H1 (cell line): ENCODE data around the gene COMT. TPM values are rescaled to one million over a fixed set of nuclear protein-coding genes. Genes with fewer than 3 reads are reported as not detected.
A peak's percentile ranks its signal among the peaks of the same experiment; 100 is the strongest.

Source experiments
- CTCF ChIA-PET: fragments of 300-600 bp; sonication (Branson Sonifier 250); formaldehyde crosslinking; loops from one replicate; lab custom pipeline; 2021; ENCODE audit not compliant: partially characterized antibody; lab: Charles Lee
- POLR2A ChIA-PET: fragments of 300-600 bp; sonication (Branson Sonifier 250); formaldehyde crosslinking; loops from one replicate; lab custom pipeline; 2021; ENCODE audit warnings: inconsistent platforms; ENCODE audit not compliant: partially characterized antibody; lab: Charles Lee
- DNase-seq, 2 experiments: peaks; one replicate each; pipeline versions ENCODE4 v3.0.0 to v3.0.0-alpha.2; 2010 to 2022; ENCODE audit warnings: low spot score in 2 of 2, low read depth in 1 of 2, mixed read lengths in 1 of 2
- FAIRE-seq: peaks from 2 replicates; lab custom pipeline; 2011; peaks lifted over from hg19 to GRCh38; lab: Jason Lieb, UNC
- H2AFZ ChIP-seq: 2 replicates; pipeline ENCODE4 v1.8.1; 2012; ENCODE audit warnings: low read length, inconsistent platforms
- H2AK5ac ChIP-seq: 2 replicates; pipeline ENCODE4 v1.6.1; 2013; ENCODE audit warnings: low read depth, low read length
- H2BK120ac ChIP-seq: replicated peaks from 2 replicates; pipeline ENCODE3; 2013; ENCODE audit warnings: low read depth, low read length, inconsistent platforms
- H2BK12ac ChIP-seq: 2 replicates; pipeline ENCODE4 v1.6.1; 2013; ENCODE audit warnings: low read depth, low read length
- H2BK15ac ChIP-seq: 2 replicates; pipeline ENCODE4 v1.6.1; 2013; ENCODE audit warnings: low read length
- H2BK20ac ChIP-seq: 2 replicates; pipeline ENCODE4 v1.6.1; 2013; ENCODE audit warnings: low read length
- H2BK5ac ChIP-seq: 2 replicates; pipeline ENCODE4 v1.6.1; 2013; ENCODE audit warnings: low read depth, low read length
- H3K14ac ChIP-seq: 2 replicates; pipeline ENCODE4 v1.6.1; 2013; ENCODE audit warnings: inconsistent platforms; ENCODE audit not compliant: insufficient read length
- H3K18ac ChIP-seq: 2 replicates; pipeline ENCODE4 v1.6.1; 2013; ENCODE audit warnings: low read length; ENCODE audit errors: extremely low read depth
- H3K23ac ChIP-seq: 2 replicates; pipeline ENCODE4 v1.6.1; 2013; ENCODE audit warnings: inconsistent platforms; ENCODE audit not compliant: insufficient read length
- H3K23me2 ChIP-seq: 2 replicates; pipeline ENCODE4 v1.6.1; 2013; ENCODE audit warnings: low read depth, low read length
- H3K27ac ChIP-seq: 2 replicates; pipeline ENCODE4 v1.6.1; 2011; ENCODE audit warnings: low read depth, low read length, inconsistent platforms
- H3K27me3 ChIP-seq, 4 experiments: replicated peaks in 1 of 4; 1 replicate in 1 of 4; 2 replicates in 3 of 4; pipeline versions ENCODE4 v1.6.1 to v1.8.1; 2011 to 2013; ENCODE audit warnings: low read length in 3 of 4, mild to moderate bottlenecking in 3 of 4, inconsistent platforms in 2 of 4, mixed read lengths in 2 of 4, moderate library complexity in 1 of 4; ENCODE audit not compliant: control insufficient read depth in 3 of 4, insufficient read depth in 3 of 4; ENCODE audit errors: extremely low read depth in 1 of 4
- H3K36me3 ChIP-seq, 4 experiments: 2 replicates each; pipeline versions ENCODE4 v1.6.1 to v1.8.1; 2011 to 2013; ENCODE audit warnings: mild to moderate bottlenecking in 4 of 4, low read length in 3 of 4, moderate library complexity in 2 of 4, control low read depth in 1 of 4, inconsistent platforms in 1 of 4; ENCODE audit not compliant: insufficient read depth in 4 of 4, control insufficient read depth in 2 of 4
- H3K4ac ChIP-seq: replicated peaks from 2 replicates; pipeline ENCODE3; 2013; ENCODE audit warnings: low read length, low read depth, mixed read lengths, inconsistent platforms; ENCODE audit not compliant: insufficient read length
- H3K4me1 ChIP-seq, 4 experiments: replicated peaks in 1 of 4; 1 replicate in 1 of 4; 2 replicates in 3 of 4; pipeline versions ENCODE4 v1.6.1 to v1.8.1; 2011 to 2013; ENCODE audit warnings: low read length in 3 of 4, inconsistent platforms in 2 of 4, mixed read lengths in 1 of 4; ENCODE audit not compliant: insufficient read depth in 4 of 4, control insufficient read depth in 3 of 4
- H3K4me2 ChIP-seq, 2 experiments: 2 replicates each; pipeline versions ENCODE4 v1.6.1 to v1.8.1; 2011 to 2013; ENCODE audit warnings: low read depth in 2 of 2, low read length in 2 of 2, control low read depth in 1 of 2, inconsistent platforms in 1 of 2, mild to moderate bottlenecking in 1 of 2; ENCODE audit not compliant: insufficient read depth in 1 of 2
- H3K4me3 ChIP-seq, 4 experiments: fragments of 200-600, 300-600 bp in 1 of 4; sonication (generic), shearing (Covaris generic), sonication (Bioruptor Twin) in 1 of 4; 2 replicates each; pipeline versions ENCODE4 v1.5.1 to v1.8.1; 2011 to 2016; ENCODE audit warnings: low read length in 4 of 4, low read depth in 3 of 4, control low read depth in 2 of 4, inconsistent platforms in 2 of 4, mild to moderate bottlenecking in 2 of 4, mixed read lengths in 1 of 4, moderate library complexity in 1 of 4; ENCODE audit not compliant: insufficient read depth in 2 of 4; ENCODE audit errors: extremely low read depth in 1 of 4
- H3K56ac ChIP-seq: replicated peaks from 2 replicates; pipeline ENCODE3; 2013; ENCODE audit warnings: low read depth, mild to moderate bottlenecking, mixed read lengths, low read length, inconsistent platforms; ENCODE audit not compliant: insufficient read length
- H3K79me1 ChIP-seq: 2 replicates; pipeline ENCODE4 v1.6.1; 2013; ENCODE audit warnings: low read depth, low read length, control low read depth
- H3K79me2 ChIP-seq, 2 experiments: 2 replicates each; pipeline versions ENCODE4 v1.6.1 to v1.8.1; 2012 to 2013; ENCODE audit warnings: low read length in 2 of 2, mild to moderate bottlenecking in 2 of 2, inconsistent platforms in 1 of 2; ENCODE audit not compliant: insufficient read depth in 2 of 2, control insufficient read depth in 1 of 2
- H3K9ac ChIP-seq, 4 experiments: replicated peaks in 1 of 4; 1 replicate in 1 of 4; 2 replicates in 3 of 4; pipeline versions ENCODE4 v1.6.1 to v1.8.1; 2011 to 2013; ENCODE audit warnings: low read depth in 3 of 4, low read length in 3 of 4, control low read depth in 2 of 4, mild to moderate bottlenecking in 2 of 4, moderate library complexity in 2 of 4, inconsistent platforms in 1 of 4; ENCODE audit errors: extremely low read depth in 1 of 4
- H3K9me3 ChIP-seq, 2 experiments: 2 replicates each; pipeline versions ENCODE4 v1.6.1 to v1.8.1; 2012 to 2013; ENCODE audit warnings: mild to moderate bottlenecking in 2 of 2, moderate library complexity in 2 of 2, control low read depth in 1 of 2, inconsistent platforms in 1 of 2, low read depth in 1 of 2, low read length in 1 of 2, mixed read lengths in 1 of 2; ENCODE audit not compliant: insufficient read depth in 2 of 2
- H4K20me1 ChIP-seq, 2 experiments: replicated peaks in 1 of 2; 2 replicates each; pipeline versions ENCODE3 to v1.8.1; 2011 to 2013; ENCODE audit warnings: inconsistent platforms in 2 of 2, low read length in 2 of 2, mild to moderate bottlenecking in 1 of 2; ENCODE audit not compliant: insufficient read depth in 2 of 2, control insufficient read depth in 1 of 2
- H4K5ac ChIP-seq: 2 replicates; pipeline ENCODE4 v1.6.1; 2013; ENCODE audit warnings: low read length, low read depth, mixed read lengths, inconsistent platforms; ENCODE audit not compliant: insufficient read length
- H4K8ac ChIP-seq: 2 replicates; pipeline ENCODE4 v1.8.0; 2013; ENCODE audit warnings: mild to moderate bottlenecking, moderate library complexity, low read length, inconsistent platforms; ENCODE audit not compliant: insufficient read depth; ENCODE audit errors: extremely low read depth
- H4K91ac ChIP-seq: replicated peaks from 2 replicates; pipeline ENCODE3; 2013; ENCODE audit warnings: low read length, mixed read lengths, inconsistent platforms; ENCODE audit not compliant: insufficient read length
- NRF1 ChIP-seq: IDR thresholded peaks from 2 replicates; pipeline ENCODE4 v1.6.1; 2011; ENCODE audit warnings: mild to moderate bottlenecking, low read depth, low read length, improper control_type of control experiment
- RNF2 ChIP-seq: fragments of 200-900, 300-1000 bp; sonication (generic); IDR thresholded peaks from 2 replicates; pipeline ENCODE4 v1.7.1; 2016; ENCODE audit warnings: borderline replicate concordance, low read depth, mild to moderate bottlenecking, antibody characterized with exemption, low read length; ENCODE audit not compliant: poor library complexity, severe bottlenecking; ENCODE audit errors: missing control alignments
- SIN3A ChIP-seq, 2 experiments: IDR thresholded peaks in 1 of 2; conservative IDR thresholded peaks in 1 of 2; 2 replicates each; pipeline ENCODE4 v1.6.1; 2011 to 2012; ENCODE audit warnings: low read length in 2 of 2, improper control_type of control experiment in 1 of 2, low read depth in 1 of 2, mild to moderate bottlenecking in 1 of 2
- SP4 ChIP-seq: IDR thresholded peaks from 2 replicates; pipeline ENCODE4 v1.6.1; 2012; ENCODE audit warnings: low read length, inconsistent platforms
- USF2 ChIP-seq: IDR thresholded peaks from 2 replicates; pipeline ENCODE4 v1.6.1; 2011; ENCODE audit warnings: low read length, improper control_type of control experiment
- WGBS, 2 experiments: shearing (Covaris generic) in 1 of 2; methylation state at CpG; one replicate each; pipeline versions ENCODE4 v1.1.6 to v1.1.7; 2013 to 2015; ENCODE audit warnings: low lambda C conversion rate in 2 of 2, mixed read lengths in 2 of 2, inconsistent platforms in 1 of 2, low coverage in 1 of 2, missing lambda C conversion rate in 1 of 2; ENCODE audit not compliant: insufficient replicate concordance in 2 of 2, insufficient coverage in 1 of 2, insufficient read length in 1 of 2; ENCODE audit errors: extremely low coverage in 1 of 2, missing lambda C conversion rate in 1 of 2; 5-methylcytosine and 5-hydroxymethylcytosine counted together
- polyA plus RNA-seq, 7 experiments: library from polyadenylated mRNA; depleted of rRNA in 3 of 7; stranded (reverse) in 5 of 7; unstranded in 2 of 7; fragments of >200 nt in 5 of 7; fragments of 200-250 nt in 2 of 7; gene quantifications; 1 replicate in 5 of 7; 2 replicates in 1 of 7; 4 replicates in 1 of 7; pipeline versions ENCODE4 v1.2.1 to v1.2.3, GENCODE V29; 2011 to 2013; ENCODE audit warnings: missing spikeins in 2 of 7, mixed read lengths in 2 of 7
- total RNA-seq: library from RNA; stranded (reverse); fragmentation: NEBNext Ultra II Directional; extraction: Animal tissue kit (Norgen Biotek cat#: 25700); gene quantifications from 2 replicates; pipeline ENCODE4 v1.2.1, GENCODE V29; 2021

The COMT gene
- total and polyA plus RNA-seq, 2 of the 8 experiments (the other 6 are each of a cell fraction or from before 2014, with no cell fraction given), result 15.2 to 33.7 TPM

GRCh38 chr22:19998232-19998951 lies 56.8 kb downstream of the COMT start:
- H3K18ac ChIP-seq, result no peak overlapping the region
- no peak for TF ChIP-seq USF2
- TF ChIP-seq RNF2, result no peak
- TF ChIP-seq SIN3A (conservative IDR thresholded peaks at IDR 0.05 in 1 of 2, IDR thresholded peaks at IDR 0.05 in 1 of 2; ENCODE audit: low read depth in 1 of 2, low read length in 2 of 2), result no peak
- no peak for TF ChIP-seq NRF1
- no peak for TF ChIP-seq SP4
- H3K56ac ChIP-seq, result no peak overlapping the region
- FAIRE-seq, result no peak
- H3K27me3 ChIP-seq, result no peaks in the 10 kb centered on the region
- no peak for DNase-seq
- ChIA-PET POLR2A (interaction anchor here (1.1 kb wide), 1 partner anchor 25 kb away, joined by 3 read pairs; no protein-coding TSS in a partner anchor), CTCF (interaction anchor here (0.7 to 4.3 kb wide), 3 partner anchors 15 to 35 kb away, joined by 3 to 25 read pairs (median 4); no protein-coding TSS in a partner anchor)
- no peak overlapping the region; the same call in 1 of the 2 replicates for H2BK15ac ChIP-seq
- no peak overlapping the region for H3K23ac ChIP-seq
- no peak overlapping the region for H3K4ac ChIP-seq
- 0 out of 2 replicates have a peak overlapping the region, but pooled peaks have one; percentile 35 for H2BK5ac ChIP-seq
- peak overlapping the region; percentile 45; the same call in 1 of the 2 replicates for H2BK12ac ChIP-seq
- H2AFZ ChIP-seq, result no peak overlapping the region
- H3K4me2 ChIP-seq, result peak overlapping the region in 1 of 2 experiments; percentile 8; a peak in 1 of 4 replicates
- no peak overlapping the region for H3K14ac ChIP-seq
- peaks cover 4 to 31% (median 18%) of the 10 kb centered on the region in 4 experiments for H3K4me1 ChIP-seq
- H3K23me2 ChIP-seq, result peaks cover 6% of the 10 kb centered on the region; the same call in 1 of the 2 replicates
- no peak overlapping the region for H4K5ac ChIP-seq
- 79% methylated on average over 13 of the region's 16 CpGs; no CpG with 5 or more reads in 1 of the 2 experiments for WGBS, 2 experiments
- no peak overlapping the region for H2AK5ac ChIP-seq
- H3K27ac ChIP-seq, result no peak overlapping the region
- no peaks in the 10 kb centered on the region for H3K9me3 ChIP-seq
- no peak overlapping the region; a peak in 1 of 8 replicates for H3K4me3 ChIP-seq
- H3K9ac ChIP-seq, result no peak overlapping the region
- H3K79me1 ChIP-seq, result peaks cover 3% of the 10 kb centered on the region
- H3K79me2 ChIP-seq, result no peaks in the 10 kb centered on the region
- H4K20me1 ChIP-seq, result peaks cover 0 to 2% of the 10 kb centered on the region in 2 experiments
- H3K36me3 ChIP-seq, result no peaks in the 10 kb centered on the region
- no peak overlapping the region for H2BK20ac ChIP-seq
- no peak overlapping the region for H4K8ac ChIP-seq
- H4K91ac ChIP-seq, result peak overlapping the region; percentile 72
- H2BK120ac ChIP-seq, result no peak overlapping the region
